Left kidney (tissue), 2 donors: ENCODE measurements around the gene FPR1. TPM values are rescaled to one million over a fixed set of nuclear protein-coding genes. Genes with fewer than 3 reads are reported as not detected.

ENCODE experiments used
- DNase-seq: peaks from one replicate; pipeline ENCODE4 v3.0.0-alpha.2; 2013
- polyA plus RNA-seq: library from polyadenylated mRNA; unstranded; fragments of 120-200 nt; gene quantifications from one replicate; pipeline ENCODE4 v1.2.1, GENCODE V29; 2013; ENCODE audit not compliant: insufficient read length

FPR1 gene
- polyA plus RNA-seq, 1 donor: 0.58 TPM

DNA sequence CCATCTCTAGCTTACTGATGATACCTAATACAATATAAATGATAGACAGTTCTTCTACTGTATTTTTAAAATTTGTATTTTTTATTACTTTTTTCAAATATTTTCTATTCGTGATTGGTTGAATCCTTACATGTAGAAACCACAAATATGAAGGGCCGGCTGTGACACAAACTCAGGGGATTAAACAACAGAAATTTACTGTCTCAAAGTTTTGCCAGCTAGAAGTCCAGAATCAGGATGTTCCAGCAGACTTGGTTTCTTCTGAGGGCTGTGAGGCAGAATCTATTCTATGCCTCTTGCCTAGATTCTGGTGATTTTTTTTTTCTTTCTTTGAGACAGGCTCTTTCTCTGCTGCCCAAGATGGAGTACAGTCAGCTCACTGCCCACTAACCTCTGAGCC is 13.8 kb downstream of the FPR1 start:
- DNase-seq: no peak

DNA sequence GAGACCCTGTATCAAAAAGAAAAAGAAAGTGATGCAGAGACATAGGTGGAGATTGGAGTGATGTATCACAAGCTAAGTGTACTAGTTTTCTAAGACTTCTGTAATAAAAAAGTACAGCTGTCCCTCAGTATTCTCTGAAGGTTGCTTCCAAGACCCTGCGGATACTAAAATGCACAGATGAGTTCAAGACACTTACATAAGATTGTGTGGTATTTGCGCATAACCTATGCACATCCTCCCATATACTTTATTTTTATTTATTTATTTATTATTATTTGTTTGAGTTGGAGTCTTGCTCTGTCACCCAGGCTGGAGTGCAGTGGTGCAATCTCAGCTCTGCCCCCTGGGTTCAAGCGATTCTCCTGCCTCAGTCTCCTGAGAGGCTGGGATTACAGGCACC is 14.3 kb downstream of the FPR1 start:
- no peak for DNase-seq

DNA sequence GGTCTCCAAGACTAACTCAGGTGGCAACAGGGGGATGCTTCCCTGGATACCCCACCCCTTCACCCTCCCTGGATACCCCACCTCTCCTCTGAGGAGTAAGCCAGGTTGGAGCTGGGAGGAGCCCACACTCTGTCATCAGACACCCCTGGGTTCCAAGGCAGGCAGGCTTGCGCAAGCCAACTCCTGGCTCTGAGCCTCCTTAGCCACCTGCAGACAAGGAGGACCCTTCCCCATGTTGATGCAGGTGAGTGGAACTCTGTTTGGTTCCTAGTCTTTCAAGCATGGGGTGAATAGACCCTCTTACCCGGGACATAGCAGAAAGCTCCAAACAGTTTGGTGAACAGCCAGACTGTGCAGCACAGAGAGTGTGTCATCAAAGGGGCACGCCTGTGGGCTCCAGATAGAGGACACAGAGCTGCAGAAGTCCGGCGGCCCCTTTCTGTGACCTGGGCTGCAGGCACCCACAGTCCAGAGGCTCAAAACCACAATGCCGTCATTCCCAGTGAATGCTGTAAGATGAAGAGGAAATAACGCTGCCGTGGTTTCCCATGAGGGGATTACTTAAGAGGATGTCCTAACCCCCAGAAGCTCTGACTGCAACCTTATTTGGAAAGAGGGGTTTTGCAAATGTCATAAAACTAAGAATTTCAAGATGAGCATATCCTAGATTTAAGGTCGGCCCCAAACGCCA is 15.8 kb downstream of the FPR1 start:
- no peak for DNase-seq

DNA sequence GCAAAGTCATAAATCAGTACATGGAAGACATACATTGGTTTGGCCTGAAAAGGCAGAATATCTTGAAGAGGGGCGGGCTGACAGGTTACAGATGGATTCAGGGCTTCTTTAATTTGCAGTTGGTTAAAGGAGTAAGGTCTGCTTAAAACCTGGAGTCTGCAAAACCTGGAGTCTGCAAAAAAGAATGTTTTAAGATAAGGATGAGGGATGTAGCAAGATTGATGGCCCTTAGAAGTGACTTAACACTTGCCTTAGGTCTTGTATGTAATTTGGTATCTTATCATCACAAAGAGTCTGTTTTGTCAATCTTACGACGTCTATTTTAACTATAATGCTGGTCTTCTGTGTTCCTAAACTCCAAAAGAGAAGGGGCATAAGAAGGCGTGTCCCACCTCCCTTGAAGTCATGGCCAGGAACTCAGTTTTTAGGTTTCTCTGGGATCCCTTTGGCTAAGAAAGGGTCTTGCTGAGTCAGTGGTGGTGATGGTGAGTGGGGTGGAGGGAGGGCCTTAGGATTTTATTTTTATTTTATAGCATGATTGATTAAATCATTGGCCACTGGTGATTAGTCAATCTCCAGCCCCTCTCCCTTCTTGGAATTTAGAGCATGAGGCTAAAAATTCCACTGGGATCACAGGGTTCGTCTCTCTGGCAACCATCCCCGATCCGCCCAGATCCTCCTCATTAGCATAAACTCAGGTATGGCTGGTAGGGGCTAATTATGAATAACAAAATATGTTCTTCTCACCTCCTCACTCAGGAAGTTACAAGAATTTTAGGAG is 17.7 kb downstream of the FPR1 start:
- DNase-seq: no peak

DNA sequence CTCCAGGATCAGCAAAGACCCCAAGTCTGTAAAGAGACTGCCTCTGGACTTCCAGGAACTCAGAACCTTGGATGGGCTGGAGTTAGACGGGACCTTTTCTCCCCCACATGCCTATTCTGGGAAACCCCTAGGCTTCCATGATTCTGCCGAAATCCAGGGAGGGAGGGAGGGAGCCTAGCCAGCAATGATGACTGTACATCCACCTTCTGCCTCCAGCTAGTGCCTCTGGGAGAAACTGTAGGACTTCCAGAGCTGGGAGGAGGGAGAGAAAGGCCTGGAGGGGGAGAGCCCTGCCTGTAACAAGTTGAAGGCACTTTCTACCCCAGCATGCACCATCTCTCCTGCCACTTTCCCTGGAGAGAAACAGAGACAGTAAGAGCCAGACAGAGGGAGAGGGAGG is 21.9 kb downstream of the FPR1 start:
- no peak for DNase-seq

DNA sequence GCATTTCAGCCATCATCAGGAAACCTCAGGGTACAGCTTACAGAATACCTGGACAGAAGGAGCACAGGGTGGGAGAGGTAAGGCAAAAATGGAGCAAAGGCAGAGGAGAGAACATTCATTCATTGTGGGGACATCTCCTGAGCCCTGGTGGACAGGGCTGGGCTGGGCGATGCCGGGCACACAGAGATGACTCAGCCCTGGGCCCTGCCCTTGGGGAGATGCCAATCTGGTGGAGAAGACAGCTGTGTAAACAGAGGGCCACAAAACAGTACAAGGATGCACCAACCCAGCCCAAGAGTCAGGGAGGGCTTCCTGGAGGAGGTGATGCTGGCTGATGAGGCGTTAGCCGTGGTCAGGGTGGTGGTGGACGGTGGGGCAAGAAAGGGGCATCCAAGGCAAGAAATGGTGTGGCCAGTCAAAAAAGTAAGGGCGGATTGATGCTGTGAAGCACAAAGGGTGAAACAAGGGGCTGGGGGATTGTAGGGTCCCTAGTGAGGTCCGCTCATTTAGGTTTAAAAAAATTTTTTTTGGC is 24.3 kb downstream of the FPR1 start:
- no peak for DNase-seq

DNA sequence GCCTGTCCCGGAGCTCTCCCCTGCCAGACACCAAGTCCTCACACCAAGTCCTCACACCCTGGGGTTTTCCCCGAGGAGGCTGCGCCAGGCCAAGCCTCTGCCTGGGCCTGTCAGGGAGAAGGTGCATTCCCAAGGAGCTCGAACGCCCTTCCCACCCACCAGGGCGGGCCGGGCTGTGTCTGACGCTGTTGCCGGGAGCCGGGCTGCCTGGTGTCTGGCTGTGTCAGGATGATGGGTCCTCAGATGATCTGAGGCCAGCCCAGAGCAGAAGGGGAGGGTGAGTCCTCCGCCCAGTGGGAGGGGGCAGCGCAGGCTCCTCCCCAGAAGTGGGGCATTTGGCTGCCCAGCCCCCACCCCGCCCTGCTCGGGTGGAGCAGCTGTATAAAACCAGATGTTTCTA is 25.6 kb downstream of the FPR1 start:
- no peak for DNase-seq

DNA sequence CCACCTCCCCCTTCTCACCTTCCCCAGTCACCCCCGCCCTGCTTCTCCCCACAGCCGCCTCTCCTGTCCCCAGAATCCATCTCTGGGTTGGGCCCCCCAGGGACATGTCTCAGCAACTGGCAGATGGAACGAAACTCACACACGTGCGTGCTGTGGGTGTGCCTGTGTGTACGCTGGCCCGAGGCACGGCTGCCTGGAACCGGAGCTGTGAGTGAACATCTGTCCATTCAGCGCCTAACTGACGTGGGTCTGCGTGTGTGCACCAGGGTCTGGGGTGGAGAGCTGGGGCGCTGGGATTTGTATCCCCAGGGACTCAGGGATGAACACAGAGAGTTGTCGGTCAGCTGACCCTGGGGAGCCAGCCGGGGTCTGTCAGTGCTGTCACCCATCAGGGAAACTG is 27.1 kb downstream of the FPR1 start:
- no peak for DNase-seq

DNA sequence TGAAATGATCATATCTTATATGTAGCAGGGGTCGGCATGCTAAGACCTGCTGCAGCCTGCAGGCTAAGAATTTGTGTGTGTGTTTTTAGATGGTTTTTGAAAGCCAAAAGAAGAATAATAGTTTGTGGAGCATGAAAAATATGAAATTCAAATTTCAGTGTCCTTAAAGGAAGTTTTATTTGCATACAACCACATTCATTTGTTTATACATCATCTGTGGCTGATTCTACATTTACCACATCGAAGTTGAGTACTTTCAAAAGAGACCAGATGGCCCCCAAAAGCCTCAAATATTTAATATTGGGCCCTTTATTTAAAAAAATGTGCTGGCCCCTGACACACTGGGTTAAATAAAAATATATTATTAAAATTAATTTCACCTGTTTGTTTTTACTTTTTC is 29.2 kb downstream of the FPR1 start:
- no peak for DNase-seq

DNA sequence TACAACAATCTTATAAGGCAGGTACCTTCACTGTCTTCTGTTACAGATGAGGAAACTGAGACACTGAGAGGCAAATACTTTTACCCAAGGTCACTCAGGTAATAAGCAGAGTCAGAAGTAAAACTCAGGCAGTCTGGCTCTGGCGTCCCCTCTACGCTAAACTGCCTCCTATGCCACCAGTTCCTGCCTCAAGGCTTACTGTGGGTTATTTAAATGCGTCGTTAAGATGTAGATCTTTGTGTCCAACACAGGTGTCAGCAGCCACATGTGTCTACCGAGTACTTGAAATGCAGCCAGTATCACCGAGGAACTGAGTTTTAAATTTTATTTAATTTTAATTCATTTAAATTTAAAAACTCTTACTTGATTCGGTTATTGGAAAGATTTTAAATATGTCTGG is 29.8 kb downstream of the FPR1 start:
- no peak for DNase-seq

DNA sequence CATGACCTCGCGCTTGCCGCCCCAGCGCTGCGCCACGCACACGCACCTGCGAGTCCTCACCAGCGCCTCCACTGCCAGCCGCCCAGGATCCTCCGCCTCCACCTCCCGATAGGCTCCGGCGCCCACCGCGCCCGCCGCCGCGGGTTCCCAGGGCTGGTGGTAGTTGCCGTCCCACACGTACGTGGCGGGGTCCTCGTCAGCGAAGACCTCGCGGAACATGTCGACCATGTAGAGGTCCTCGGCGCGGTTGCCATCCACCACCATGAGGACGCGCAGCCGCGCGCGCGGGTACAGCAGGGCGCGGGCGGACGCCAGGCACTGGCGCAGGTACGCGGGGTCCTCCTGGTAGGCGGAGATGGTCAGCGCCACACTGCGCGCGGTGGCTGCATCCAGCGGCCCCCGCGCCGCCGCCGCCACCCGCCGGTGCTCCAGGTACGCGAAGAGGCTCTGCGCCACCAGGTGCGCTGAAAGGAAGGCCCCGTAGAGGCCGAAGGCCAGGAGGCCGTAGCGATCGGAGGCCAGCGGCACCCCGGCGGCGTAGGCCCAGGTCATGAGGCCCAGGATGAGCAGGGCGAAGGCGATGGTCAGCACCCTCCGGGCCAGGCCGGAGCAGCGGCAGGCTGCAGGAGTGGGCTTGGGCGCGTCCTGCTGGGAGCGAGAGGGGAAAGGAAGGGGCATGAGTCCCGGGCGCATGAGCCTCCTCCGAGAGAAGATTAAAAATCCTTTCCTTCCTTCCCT is 32.3 kb downstream of the FPR1 start:
- no peak for DNase-seq

DNA sequence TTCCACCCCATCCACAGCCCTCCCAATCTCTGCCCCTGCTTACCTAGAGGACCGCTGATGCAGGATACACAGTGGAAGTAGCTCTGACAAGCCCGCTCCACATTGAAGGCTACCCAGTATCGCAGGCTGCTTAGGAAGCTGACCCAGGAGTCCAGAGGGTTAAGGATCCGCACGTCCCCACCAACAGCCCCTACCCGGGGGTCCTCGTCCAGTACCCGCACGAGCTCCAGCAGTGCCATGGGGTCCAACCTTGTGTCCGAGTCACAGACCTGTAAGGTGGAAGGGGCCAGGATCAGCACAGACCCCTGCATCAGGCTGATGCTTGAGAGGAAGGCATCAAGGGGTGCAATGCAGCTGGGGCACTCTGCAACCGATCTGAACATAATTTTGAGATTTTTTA is 34.8 kb downstream of the FPR1 start:
- DNase-seq: no peak

DNA sequence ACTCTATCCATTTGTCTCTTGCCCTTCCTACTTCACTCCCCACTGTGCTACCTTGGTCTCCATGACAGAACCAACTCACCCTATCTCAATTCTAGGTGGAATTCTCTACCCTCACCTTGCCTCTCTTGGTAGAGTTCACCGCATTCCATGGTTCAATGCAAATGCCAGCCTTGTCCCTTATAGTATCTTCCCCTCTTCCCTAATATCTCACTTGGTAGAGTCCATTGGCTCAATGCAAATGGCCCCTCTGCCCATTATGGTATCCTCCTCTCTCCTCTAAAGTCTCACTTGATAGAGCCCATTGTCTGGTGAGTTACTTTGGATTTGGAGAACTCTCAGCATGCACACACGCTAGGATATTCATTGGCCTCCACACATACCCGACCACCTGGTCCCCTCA is 35.8 kb downstream of the FPR1 start:
- no peak for DNase-seq

DNA sequence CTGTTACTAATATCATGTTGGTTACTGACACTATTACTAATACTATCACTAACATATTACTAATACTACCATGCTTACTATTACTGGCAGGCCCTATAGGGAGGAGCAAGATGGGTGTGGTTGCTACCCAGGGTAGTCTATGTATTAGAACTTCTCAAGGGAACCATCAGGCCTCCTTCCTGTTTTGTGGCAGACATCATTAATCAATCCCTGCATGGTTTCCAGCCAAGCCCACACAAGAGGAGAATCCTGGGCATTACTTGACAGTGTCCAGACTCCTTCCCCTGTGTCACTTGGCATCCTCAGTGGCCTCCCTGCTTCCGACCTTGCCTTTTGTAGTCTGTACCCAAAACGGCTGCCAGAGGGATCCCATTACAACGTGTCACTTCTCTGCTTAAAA is 36.8 kb downstream of the FPR1 start:
- DNase-seq: no peak

DNA sequence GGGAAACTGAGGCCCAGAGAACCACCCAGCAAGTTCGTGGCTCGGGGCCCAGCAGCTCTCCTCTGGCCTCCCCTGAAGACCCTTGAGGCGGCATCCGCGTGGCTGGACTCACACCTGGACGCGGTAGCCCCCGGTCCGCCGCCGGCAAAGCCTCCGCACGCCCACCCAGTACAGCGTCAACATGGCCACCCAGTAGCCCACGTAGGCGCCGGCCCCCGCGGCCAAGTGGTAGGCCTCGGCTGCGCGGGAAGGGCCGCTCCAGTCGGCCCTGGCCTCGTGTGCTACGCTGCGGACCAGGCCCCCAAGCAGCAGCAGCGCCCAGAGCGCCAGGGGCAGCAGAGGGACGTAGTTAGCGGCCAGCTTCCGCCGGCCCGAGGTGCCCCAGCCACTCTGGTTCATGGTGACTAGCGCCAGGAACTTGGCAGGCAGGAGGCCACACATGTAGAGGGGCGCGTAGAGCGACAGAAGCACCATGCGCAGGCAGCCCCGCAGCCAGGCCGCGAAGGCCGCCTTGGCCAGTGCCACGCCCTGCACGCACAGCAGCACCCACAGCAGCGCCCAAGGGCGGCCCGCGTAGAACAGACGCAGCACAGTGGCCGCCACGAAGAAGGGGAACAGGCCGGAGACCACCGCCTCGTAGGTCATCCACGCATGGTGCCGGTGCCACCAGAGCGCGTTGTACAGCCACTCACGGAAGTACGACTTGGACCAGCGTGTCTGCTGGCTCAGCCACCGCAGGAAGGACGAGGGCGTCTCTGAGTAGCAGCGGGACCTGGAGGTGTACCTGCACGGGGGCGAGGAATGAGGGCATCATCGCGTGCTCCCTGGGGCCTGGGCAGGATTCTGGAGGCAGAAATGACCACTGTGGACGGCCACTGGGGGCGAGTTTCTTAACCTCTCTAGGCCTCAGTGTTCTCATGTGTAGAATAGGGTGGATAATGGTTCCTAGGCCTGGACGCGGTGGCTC is 38.1 kb downstream of the FPR1 start:
- DNase-seq: no peak

DNA sequence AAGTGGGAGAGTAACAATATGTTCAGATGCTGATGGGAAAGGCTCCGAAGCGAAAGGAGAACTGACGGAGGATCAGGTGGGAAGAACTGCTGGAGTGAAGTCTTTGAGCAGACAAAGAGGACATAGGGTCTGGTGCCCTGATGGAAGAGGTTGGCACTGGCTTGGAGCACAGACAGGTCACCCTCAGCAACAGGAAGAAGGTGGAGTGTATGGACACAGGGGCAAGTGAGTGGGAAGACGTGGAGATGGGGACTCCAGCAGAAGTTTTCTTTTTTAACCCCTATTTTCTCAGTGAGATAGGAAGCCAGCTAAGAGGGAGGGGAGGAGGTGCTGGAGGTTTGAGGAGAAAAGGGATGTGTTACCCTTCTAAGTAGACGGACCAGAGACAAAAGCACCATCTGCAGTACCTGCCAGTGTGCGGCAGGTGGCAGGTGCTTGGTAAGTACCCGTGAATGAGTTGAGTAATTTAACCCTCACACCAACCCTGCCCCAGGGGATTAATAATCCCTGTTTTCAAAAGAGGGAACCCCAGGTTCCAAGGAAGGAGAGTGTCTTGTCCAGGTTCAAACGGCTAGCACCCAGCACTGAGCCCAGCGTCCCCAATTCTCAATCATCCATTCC is 39.1 kb downstream of the FPR1 start:
- DNase-seq: peak; percentile 29

DNA sequence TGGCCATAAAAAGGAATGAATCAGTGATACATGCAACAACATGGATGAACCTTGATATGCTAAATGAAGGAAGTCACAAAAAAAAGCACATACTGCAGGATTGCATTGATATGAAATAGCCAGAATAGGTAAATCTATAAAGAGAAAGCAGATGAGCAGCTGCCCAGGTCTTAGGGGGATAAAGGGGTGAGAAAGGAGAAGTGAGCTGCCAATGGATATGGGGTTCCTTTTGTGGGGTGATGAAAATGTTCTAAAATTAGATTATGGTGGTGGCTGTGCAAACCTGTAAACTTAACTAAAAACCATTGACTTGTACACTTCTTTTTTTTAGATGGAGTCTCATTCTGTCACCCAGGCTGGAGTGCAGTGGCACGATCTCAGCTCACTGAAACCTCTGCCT is 40.0 kb downstream of the FPR1 start:
- no peak for DNase-seq

DNA sequence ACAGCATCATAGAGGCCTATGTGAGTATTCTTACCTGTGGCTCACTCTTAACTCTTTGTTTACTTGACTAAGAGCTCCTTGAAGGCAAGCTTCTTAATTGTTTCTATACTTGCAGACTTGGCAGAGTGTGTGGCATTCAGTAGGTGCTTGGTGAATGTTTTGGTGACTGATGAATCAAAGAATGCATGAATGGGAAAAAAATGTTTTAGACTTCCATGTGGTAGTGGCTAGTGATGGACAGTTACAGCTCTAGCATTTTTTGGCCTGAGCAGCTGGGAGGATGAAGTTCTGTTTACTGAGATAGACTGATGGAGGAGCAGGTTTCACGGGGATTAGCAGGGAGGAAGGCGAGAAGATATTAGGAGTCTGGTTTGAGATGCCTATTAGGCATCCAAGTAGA is 41.5 kb downstream of the FPR1 start:
- DNase-seq: no peak

DNA sequence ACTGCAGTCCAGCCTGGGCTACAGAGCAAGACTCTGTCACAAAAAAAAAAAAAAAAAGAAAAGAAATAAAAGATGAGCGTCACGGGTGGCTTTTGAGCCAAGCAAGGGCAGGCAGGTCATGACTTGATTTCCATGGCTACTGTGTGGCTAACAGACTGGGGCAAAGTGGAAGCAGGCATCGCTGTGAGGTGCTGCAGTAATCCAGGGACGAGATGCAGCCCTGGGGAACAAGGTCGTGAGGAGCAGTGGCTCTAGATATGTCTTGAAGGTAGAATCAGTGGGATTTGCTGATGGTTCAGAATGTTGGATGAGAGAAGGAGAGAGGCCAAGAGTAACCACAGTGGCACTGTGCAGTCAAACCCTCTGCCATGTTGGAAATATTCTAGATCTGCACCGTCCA is 42.1 kb downstream of the FPR1 start:
- no peak for DNase-seq

DNA sequence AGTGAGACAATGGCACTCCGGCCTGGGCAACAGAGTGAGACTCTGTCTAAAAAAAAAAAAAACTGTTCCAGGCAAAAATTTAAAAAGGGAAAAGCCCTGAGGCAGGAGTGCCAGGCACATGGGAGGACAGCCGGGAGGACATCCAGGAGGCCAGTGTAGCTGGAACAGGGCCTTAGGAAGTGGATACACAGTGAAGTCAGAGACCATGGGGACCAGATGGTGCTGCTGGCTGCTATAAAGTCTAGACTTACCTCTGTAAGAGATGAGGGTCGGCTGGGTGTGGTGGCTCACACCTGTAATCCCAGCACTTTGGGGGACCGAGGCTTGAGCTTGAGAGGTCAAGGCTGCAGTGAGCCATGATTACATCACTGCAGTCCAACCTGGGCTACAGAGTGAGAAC is 42.9 kb downstream of the FPR1 start:
- DNase-seq: no peak

DNA sequence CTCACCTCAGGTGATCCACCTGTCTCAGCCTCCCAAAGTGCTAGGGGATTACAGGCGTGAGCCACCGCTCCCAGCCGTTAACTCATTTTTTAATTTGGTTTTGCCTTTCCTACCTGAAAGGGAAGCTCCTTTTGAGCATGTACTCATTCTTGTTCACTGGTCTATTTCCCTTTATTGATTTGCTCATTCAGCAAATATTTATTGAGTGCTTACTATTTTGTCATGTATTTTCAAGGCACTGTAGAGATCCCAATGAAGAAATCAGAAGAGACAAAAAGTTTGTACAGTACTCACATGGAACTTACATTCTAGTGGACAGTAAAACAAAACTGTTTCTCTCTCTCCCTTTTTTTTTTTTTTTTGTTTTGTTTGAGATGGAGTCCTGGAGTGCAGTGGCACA is 44.8 kb downstream of the FPR1 start:
- no peak for DNase-seq
